IMR-90 (cell line): ENCODE results near the gene UBXN6.

Experiments used
- BHLHE40 ChIP-seq: fragments of 150-350 bp; IDR thresholded peaks from 2 replicates; pipeline ENCODE4 v1.6.1; 2016; ENCODE audit warnings: mild to moderate bottlenecking, low read depth, low read length
- FOS ChIP-seq: fragments of 150-350 bp; IDR thresholded peaks from 2 replicates; pipeline ENCODE4 v1.6.1; 2016; ENCODE audit warnings: low read depth, low read length
- MAZ ChIP-seq: IDR thresholded peaks from 2 replicates; pipeline ENCODE4 v1.6.1; 2012; ENCODE audit warnings: low read depth, mild to moderate bottlenecking, low read length, improper control_type of control experiment, moderate library complexity, borderline replicate concordance
- MXI1 ChIP-seq: IDR thresholded peaks from 2 replicates; pipeline ENCODE4 v1.6.1; 2012; ENCODE audit warnings: low read depth, mild to moderate bottlenecking, low read length, moderate library complexity, borderline replicate concordance
- POLR2A ChIP-seq: IDR thresholded peaks from 2 replicates; pipeline ENCODE4 v1.6.1; 2012; ENCODE audit warnings: mild to moderate bottlenecking, low read depth, low read length
- RCOR1 ChIP-seq: IDR thresholded peaks from 2 replicates; pipeline ENCODE4 v1.6.1; 2012; ENCODE audit warnings: mild to moderate bottlenecking, low read length, improper control_type of control experiment; ENCODE audit not compliant: insufficient replicate concordance
- RFX5 ChIP-seq: IDR thresholded peaks from 2 replicates; pipeline ENCODE4 v1.8.0; 2012; ENCODE audit warnings: low read depth, mild to moderate bottlenecking, low read length, moderate library complexity
- SMC3 ChIP-seq: fragments of 150-350 bp; IDR thresholded peaks from 2 replicates; pipeline ENCODE4 v1.6.1; 2016; ENCODE audit warnings: low read depth, mild to moderate bottlenecking, antibody characterized with exemption, low read length, moderate library complexity
- USF2 ChIP-seq: fragments of 150-350 bp; IDR thresholded peaks from 2 replicates; pipeline ENCODE4 v1.6.1; 2017; ENCODE audit warnings: mild to moderate bottlenecking, antibody characterized with exemption, low read length, low read depth
- TF ChIP-seq, protein P1 (sequence below): conservative IDR thresholded peaks from 2 replicates; pipeline ENCODE4 v1.5.1; 2012; ENCODE audit warnings: mild to moderate bottlenecking, low read depth, low read length, improper control_type of control experiment
- TF ChIP-seq, protein P2 (sequence below): fragments of 150-350 bp; IDR thresholded peaks from 2 replicates; pipeline ENCODE4 v1.6.1; 2016; ENCODE audit warnings: low read depth, mild to moderate bottlenecking, low read length, moderate library complexity, borderline replicate concordance

DNA sequence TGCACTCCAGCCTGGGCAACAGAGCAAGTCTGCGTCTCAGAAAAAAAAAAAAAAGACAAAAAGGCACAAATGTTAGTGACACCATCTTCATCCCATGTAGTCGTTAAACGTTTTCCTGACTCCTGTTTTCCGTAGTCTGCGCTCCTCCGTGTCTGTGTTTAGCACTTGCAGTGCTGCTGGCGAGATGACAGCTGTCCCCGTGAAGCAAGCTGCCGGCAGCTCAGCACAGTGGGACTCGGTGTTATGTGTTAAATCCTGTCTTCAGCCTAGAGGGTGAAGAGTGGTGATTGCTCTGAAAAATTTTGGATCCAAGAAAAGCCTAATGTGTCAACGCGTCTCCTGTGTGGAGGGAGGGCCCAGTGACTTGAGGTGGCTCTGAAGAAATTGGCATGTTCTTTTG is 18.4 kb downstream of the UBXN6 start:
- TF ChIP-seq BHLHE40 (no peak), POLR2A (no peak), SMC3 (no peak), RFX5 (no peak), USF2 (no peak), FOS (no peak), RCOR1 (no peak), MXI1 (no peak), MAZ (no peak)
- TF ChIP-seq, protein P1, sequence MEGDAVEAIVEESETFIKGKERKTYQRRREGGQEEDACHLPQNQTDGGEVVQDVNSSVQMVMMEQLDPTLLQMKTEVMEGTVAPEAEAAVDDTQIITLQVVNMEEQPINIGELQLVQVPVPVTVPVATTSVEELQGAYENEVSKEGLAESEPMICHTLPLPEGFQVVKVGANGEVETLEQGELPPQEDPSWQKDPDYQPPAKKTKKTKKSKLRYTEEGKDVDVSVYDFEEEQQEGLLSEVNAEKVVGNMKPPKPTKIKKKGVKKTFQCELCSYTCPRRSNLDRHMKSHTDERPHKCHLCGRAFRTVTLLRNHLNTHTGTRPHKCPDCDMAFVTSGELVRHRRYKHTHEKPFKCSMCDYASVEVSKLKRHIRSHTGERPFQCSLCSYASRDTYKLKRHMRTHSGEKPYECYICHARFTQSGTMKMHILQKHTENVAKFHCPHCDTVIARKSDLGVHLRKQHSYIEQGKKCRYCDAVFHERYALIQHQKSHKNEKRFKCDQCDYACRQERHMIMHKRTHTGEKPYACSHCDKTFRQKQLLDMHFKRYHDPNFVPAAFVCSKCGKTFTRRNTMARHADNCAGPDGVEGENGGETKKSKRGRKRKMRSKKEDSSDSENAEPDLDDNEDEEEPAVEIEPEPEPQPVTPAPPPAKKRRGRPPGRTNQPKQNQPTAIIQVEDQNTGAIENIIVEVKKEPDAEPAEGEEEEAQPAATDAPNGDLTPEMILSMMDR: no peak
- TF ChIP-seq, protein P2, sequence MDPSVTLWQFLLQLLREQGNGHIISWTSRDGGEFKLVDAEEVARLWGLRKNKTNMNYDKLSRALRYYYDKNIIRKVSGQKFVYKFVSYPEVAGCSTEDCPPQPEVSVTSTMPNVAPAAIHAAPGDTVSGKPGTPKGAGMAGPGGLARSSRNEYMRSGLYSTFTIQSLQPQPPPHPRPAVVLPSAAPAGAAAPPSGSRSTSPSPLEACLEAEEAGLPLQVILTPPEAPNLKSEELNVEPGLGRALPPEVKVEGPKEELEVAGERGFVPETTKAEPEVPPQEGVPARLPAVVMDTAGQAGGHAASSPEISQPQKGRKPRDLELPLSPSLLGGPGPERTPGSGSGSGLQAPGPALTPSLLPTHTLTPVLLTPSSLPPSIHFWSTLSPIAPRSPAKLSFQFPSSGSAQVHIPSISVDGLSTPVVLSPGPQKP: no peak
